GM12801 (cell line): ENCODE data around the gene DDX39A.

Experiments used
- TF ChIP-seq, protein P1 (sequence below): IDR thresholded peaks from one replicate; pipeline ENCODE4 v1.5.1; 2011; ENCODE audit warnings: control low read depth; ENCODE audit not compliant: insufficient read length; ENCODE audit errors: extremely low read depth

The DDX39A gene

GRCh38 chr19:14409146-14410023 is 9.8 kb downstream of the DDX39A start:
- TF ChIP-seq, protein P1, sequence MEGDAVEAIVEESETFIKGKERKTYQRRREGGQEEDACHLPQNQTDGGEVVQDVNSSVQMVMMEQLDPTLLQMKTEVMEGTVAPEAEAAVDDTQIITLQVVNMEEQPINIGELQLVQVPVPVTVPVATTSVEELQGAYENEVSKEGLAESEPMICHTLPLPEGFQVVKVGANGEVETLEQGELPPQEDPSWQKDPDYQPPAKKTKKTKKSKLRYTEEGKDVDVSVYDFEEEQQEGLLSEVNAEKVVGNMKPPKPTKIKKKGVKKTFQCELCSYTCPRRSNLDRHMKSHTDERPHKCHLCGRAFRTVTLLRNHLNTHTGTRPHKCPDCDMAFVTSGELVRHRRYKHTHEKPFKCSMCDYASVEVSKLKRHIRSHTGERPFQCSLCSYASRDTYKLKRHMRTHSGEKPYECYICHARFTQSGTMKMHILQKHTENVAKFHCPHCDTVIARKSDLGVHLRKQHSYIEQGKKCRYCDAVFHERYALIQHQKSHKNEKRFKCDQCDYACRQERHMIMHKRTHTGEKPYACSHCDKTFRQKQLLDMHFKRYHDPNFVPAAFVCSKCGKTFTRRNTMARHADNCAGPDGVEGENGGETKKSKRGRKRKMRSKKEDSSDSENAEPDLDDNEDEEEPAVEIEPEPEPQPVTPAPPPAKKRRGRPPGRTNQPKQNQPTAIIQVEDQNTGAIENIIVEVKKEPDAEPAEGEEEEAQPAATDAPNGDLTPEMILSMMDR, result no peak

- TF ChIP-seq, protein P1, result no peak
Observed at GRCh38 chr19:14408491-14409145, 10.5 kb downstream of the DDX39A start.

- TF ChIP-seq, protein P1, result no peak
Observed at GRCh38 chr19:14407605-14408484, 11.3 kb downstream of the DDX39A start.

DNA sequence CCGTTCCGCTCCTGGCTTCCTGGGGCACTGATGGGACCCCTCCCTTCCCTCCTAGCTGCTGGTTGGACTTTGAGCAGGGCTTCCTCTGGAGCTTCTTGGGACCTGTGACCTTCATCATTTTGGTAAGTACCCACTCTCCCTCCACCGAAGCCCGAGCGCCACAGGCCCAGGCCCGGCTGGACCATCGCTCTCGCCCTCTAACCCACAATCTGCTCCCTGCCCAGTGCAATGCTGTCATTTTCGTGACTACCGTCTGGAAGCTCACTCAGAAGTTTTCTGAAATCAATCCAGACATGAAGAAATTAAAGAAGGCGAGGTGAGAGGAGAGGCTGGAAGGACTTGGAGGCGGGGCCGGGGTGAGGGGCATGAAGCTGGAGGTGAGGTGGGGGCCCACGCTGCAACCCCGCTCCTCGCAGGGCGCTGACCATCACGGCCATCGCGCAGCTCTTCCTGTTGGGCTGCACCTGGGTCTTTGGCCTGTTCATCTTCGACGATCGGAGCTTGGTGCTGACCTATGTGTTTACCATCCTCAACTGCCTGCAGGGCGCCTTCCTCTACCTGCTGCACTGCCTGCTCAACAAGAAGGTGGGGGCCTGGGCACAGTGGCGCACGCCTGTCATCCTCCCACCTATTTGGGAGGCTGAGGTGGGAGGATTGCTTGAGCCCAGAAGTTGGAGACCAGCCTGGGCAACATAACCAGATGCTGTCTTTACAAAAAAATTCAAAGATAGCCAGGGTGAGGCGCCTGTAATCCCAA is 12.3 kb downstream of the DDX39A start:
- TF ChIP-seq, protein P1, result no peak

- TF ChIP-seq, protein P1, result no peak
Observed at GRCh38 chr19:14405758-14406644, 13.1 kb downstream of the DDX39A start.

GRCh38 chr19:14405380-14405757 is 13.8 kb downstream of the DDX39A start:
- TF ChIP-seq, protein P1, result no peak
